ENCODE measurements around the gene DOCK8. TPM values are rescaled to one million over a fixed set of nuclear protein-coding genes. Genes with fewer than 3 reads are reported as not detected.

The DOCK8 gene
- total and polyA plus RNA-seq, 2 of the 13 experiments (the other 11 are each of a cell fraction or from before 2014, with no cell fraction given) = 0.28 to 0.38 TPM

- Histone ChIP-seq H3K27me3 (ENCODE audit: control insufficient read depth in 1 of 2, insufficient read depth in 2 of 2, low read length in 2 of 2) (no peaks in the 10 kb centered on the region), H3K4me3 (replicated peaks in 1 of 3; ENCODE audit: insufficient read depth in 1 of 3, low read depth in 2 of 3, low read length in 3 of 3) (no peak overlapping the region), H4K20me1 (ENCODE audit: insufficient read depth, low read length) (no peaks in the 10 kb centered on the region), H3K36me3 (replicated peaks in 1 of 2; ENCODE audit: control insufficient read depth in 1 of 2, insufficient read depth in 2 of 2, low read length in 2 of 2) (no peaks in the 10 kb centered on the region), H3K4me2 (ENCODE audit: low read depth, low read length) (no peak overlapping the region), H3K27ac (ENCODE audit: extremely low read length, insufficient read depth, low read length) (no peak overlapping the region), H3K4me1 (ENCODE audit: insufficient read depth, low read length) (no peaks in the 10 kb centered on the region), H3K9ac (ENCODE audit: insufficient read depth, low read depth, low read length) (no peak overlapping the region), H3K79me2 (ENCODE audit: insufficient read depth, low read length) (no peaks in the 10 kb centered on the region), H2AFZ (ENCODE audit: low read length) (no peak overlapping the region), H3K9me3 (ENCODE audit: low read length) (no peaks in the 10 kb centered on the region)
- 47% methylated on average over 3 of the region's 3 CpGs for WGBS (ENCODE audit: low lambda C conversion rate)
- ATAC-seq = no peak
- BruUV-seq (replicated peaks) = no TSS peak
- no peak for FAIRE-seq
- in situ Hi-C loops (cut with HindIII; ENCODE audit: extremely low pct_ligation_motif_present, low pct_unique_long_range_greater_than_20kb) (no loop called here), intact Hi-C loops (cut with micrococcal nuclease; ENCODE audit: unreplicated experiment) (no loop called here)
- ChIA-PET CTCF (ENCODE audit: low intra/inter-chr PET ratio, low total read pairs) (no interaction called here), POLR2A (no interaction called here)
- TF ChIP-seq ZSCAN20 (CRISPR knock-in tag; IDR thresholded peaks at IDR 0.05; ENCODE audit: borderline replicate concordance) (no peak), CEBPG (CRISPR knock-in tag; IDR thresholded peaks at IDR 0.05) (no peak), ZNF788 (CRISPR knock-in tag; IDR thresholded peaks at IDR 0.05; ENCODE audit: borderline replicate concordance) (no peak), HMG20B (CRISPR knock-in tag; conservative IDR thresholded peaks at IDR 0.05) (no peak), PAXIP1 (CRISPR knock-in tag; conservative IDR thresholded peaks at IDR 0.05) (no peak), ZKSCAN1 (IDR thresholded peaks at IDR 0.05; ENCODE audit: low read length) (no peak), FIP1L1 (IDR thresholded peaks at IDR 0.05; ENCODE audit: borderline replicate concordance, insufficient read depth, low read depth, low read length) (no peak)
- no peak for DNase-seq (ENCODE audit: low spot score)
These were observed 155.4 kb downstream of the DOCK8 start for GRCh38 chr9:370086-370485.
